Activated naive CD8-positive, alpha-beta T cell (primary cell): ENCODE data around the gene RPL7L1.

Experiments
- H3K27ac Mint-ChIP-seq: one replicate; pipeline ENCODE4 v1.8.0; 2021; ENCODE audit warnings: mixed read lengths
- H3K27me3 Mint-ChIP-seq: one replicate; pipeline ENCODE4 v1.8.0; 2021; ENCODE audit warnings: mixed read lengths
- H3K36me3 Mint-ChIP-seq: one replicate; pipeline ENCODE4 v1.8.0; 2021; ENCODE audit warnings: mixed read lengths
- H3K4me1 Mint-ChIP-seq: one replicate; pipeline ENCODE4 v1.8.0; 2021; ENCODE audit warnings: low read depth, mixed read lengths
- H3K4me3 Mint-ChIP-seq: one replicate; pipeline ENCODE4 v1.8.0; 2021; ENCODE audit warnings: mild to moderate bottlenecking, mixed read lengths
- H3K9me3 Mint-ChIP-seq: one replicate; pipeline ENCODE4 v1.8.0; 2021; ENCODE audit warnings: low read depth, mixed read lengths

The RPL7L1 gene

GRCh38 chr6:42907336-42907735 is 27.9 kb downstream of the RPL7L1 start:
- Mint-ChIP-seq H3K36me3 (no peaks in the 10 kb centered on the region), H3K4me1 (peaks cover 4% of the 10 kb centered on the region), H3K4me3 (no peak overlapping the region), H3K9me3 (no peaks in the 10 kb centered on the region), H3K27ac (no peak overlapping the region), H3K27me3 (peaks cover 3% of the 10 kb centered on the region)

DNA sequence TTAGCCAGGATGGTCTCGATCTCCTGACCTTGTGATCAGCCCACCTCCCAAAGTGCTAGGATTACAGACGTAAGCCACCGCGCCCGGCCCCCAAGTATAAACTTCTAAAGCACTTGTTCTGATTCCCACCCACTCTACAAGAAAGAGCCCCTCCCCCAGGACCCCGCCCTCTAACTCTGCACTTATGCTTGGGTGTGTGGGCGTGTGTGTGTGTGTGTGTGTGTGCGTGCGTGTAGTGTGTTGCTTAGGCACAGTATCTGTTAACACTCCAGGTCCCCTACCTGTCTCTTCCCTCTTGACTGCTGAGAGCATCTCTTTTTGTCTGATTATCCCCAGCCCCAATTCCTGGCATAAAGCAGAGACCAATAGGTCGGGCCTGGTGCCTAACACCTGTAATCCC is 30.4 kb downstream of the RPL7L1 start:
- H3K4me3 Mint-ChIP-seq: no peak overlapping the region
- H3K27me3 Mint-ChIP-seq: peaks cover 6% of the 10 kb centered on the region
- H3K9me3 Mint-ChIP-seq: no peaks in the 10 kb centered on the region
- no peak overlapping the region for H3K27ac Mint-ChIP-seq
- no peaks in the 10 kb centered on the region for H3K36me3 Mint-ChIP-seq
- H3K4me1 Mint-ChIP-seq: peaks cover 4% of the 10 kb centered on the region

- Mint-ChIP-seq H3K27me3 (peaks cover 6% of the 10 kb centered on the region), H3K4me3 (peak overlapping the region; percentile 73)
Measured at GRCh38 chr6:42911171-42912021, 32.0 kb downstream of the RPL7L1 start.

GRCh38 chr6:42914546-42914945 is 35.1 kb downstream of the RPL7L1 start:
- H3K4me1 Mint-ChIP-seq: peaks cover 4% of the 10 kb centered on the region
- no peaks in the 10 kb centered on the region for H3K9me3 Mint-ChIP-seq
- H3K27me3 Mint-ChIP-seq: peaks cover 6% of the 10 kb centered on the region
- no peak overlapping the region for H3K27ac Mint-ChIP-seq
- H3K36me3 Mint-ChIP-seq: no peaks in the 10 kb centered on the region
- H3K4me3 Mint-ChIP-seq: no peak overlapping the region

More at GRCh38 chr6:42911171-42912021, 32.0 kb downstream of the RPL7L1 start:
- H3K4me1 Mint-ChIP-seq: peaks cover 4% of the 10 kb centered on the region
- H3K36me3 Mint-ChIP-seq: no peaks in the 10 kb centered on the region
- no peak overlapping the region for H3K27ac Mint-ChIP-seq
- H3K9me3 Mint-ChIP-seq: no peaks in the 10 kb centered on the region

DNA sequence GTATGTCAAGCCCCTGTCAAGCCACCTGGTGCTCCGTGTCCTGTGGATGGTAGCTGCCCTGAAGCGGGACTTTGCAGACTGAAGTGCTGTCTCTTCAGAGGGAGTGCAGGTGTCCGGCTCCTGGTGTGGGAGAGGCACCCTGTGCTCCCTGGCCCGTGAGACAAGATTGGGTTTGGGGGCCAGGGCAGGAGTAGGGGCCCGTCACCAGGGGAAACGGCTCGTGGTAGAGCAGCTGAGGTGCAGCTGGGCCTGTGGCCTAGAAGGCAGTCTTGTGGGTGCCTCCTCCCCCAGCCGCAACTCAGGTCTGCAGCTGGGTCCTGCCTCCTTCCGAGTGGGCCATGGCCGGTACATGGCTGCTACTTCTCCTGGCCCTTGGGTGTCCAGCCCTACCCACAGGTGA is 36.3 kb downstream of the RPL7L1 start, which contains the start of gene PTCRA:
TSS of gene PTCRA (plus strand) at position 322 of the 400 bp plus-strand sequence. CDS start at position 339, 17 bp downstream.
- H3K27me3 Mint-ChIP-seq: peaks cover 6% of the 10 kb centered on the region
- H3K4me3 Mint-ChIP-seq: no peak within 1 kb of the TSS
- H3K9me3 Mint-ChIP-seq: no peaks in the 10 kb centered on the region
- H3K36me3 Mint-ChIP-seq: no peaks in the 10 kb centered on the region
- H3K4me1 Mint-ChIP-seq: peaks cover 4% of the 10 kb centered on the region
- H3K27ac Mint-ChIP-seq: no peak within 1 kb of the TSS

- H3K9me3 Mint-ChIP-seq: no peaks in the 10 kb centered on the region
- H3K27ac Mint-ChIP-seq: no peak overlapping the region
- H3K4me3 Mint-ChIP-seq: no peak overlapping the region
- no peaks in the 10 kb centered on the region for H3K36me3 Mint-ChIP-seq
- H3K27me3 Mint-ChIP-seq: peaks cover 4% of the 10 kb centered on the region
- H3K4me1 Mint-ChIP-seq: peaks cover 1% of the 10 kb centered on the region
Measured at GRCh38 chr6:42916288-42916687, 36.9 kb downstream of the RPL7L1 start.

- Mint-ChIP-seq H3K27ac (no peak overlapping the region), H3K4me1 (no peaks in the 10 kb centered on the region), H3K4me3 (no peak overlapping the region), H3K9me3 (no peaks in the 10 kb centered on the region), H3K36me3 (no peaks in the 10 kb centered on the region), H3K27me3 (no peaks in the 10 kb centered on the region)
Measured at GRCh38 chr6:42921801-42922200, 42.4 kb downstream of the RPL7L1 start.

DNA sequence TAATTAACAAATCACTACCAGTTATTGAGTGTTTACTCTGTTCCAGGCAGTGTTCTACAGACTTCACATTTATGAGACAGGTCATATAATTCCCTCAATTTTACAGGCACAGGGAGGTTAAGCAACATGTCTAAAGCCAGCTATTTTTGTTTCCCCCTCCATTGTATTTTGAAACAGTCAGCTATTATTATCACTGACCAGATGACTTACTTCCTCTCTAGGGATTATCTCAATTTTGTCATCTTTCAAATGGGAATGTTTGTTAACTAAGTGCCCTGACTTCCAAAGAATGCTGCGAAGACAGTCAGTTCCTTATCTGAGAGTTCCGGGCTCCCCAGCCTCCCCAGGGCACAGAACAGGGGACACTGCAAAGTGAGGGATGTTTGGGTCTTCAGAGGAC is 44.2 kb downstream of the RPL7L1 start:
- no peaks in the 10 kb centered on the region for H3K36me3 Mint-ChIP-seq
- H3K27ac Mint-ChIP-seq: no peak overlapping the region
- no peak overlapping the region for H3K4me3 Mint-ChIP-seq
- H3K27me3 Mint-ChIP-seq: no peaks in the 10 kb centered on the region
- H3K9me3 Mint-ChIP-seq: no peaks in the 10 kb centered on the region
- peaks cover 5% of the 10 kb centered on the region for H3K4me1 Mint-ChIP-seq

GRCh38 chr6:42925248-42925857 is 45.9 kb downstream of the RPL7L1 start:
- Mint-ChIP-seq H3K4me3 (no peak overlapping the region), H3K9me3 (no peaks in the 10 kb centered on the region), H3K36me3 (no peaks in the 10 kb centered on the region), H3K27ac (peak overlapping the region; percentile 61), H3K27me3 (no peaks in the 10 kb centered on the region), H3K4me1 (peaks cover 11% of the 10 kb centered on the region)

DNA sequence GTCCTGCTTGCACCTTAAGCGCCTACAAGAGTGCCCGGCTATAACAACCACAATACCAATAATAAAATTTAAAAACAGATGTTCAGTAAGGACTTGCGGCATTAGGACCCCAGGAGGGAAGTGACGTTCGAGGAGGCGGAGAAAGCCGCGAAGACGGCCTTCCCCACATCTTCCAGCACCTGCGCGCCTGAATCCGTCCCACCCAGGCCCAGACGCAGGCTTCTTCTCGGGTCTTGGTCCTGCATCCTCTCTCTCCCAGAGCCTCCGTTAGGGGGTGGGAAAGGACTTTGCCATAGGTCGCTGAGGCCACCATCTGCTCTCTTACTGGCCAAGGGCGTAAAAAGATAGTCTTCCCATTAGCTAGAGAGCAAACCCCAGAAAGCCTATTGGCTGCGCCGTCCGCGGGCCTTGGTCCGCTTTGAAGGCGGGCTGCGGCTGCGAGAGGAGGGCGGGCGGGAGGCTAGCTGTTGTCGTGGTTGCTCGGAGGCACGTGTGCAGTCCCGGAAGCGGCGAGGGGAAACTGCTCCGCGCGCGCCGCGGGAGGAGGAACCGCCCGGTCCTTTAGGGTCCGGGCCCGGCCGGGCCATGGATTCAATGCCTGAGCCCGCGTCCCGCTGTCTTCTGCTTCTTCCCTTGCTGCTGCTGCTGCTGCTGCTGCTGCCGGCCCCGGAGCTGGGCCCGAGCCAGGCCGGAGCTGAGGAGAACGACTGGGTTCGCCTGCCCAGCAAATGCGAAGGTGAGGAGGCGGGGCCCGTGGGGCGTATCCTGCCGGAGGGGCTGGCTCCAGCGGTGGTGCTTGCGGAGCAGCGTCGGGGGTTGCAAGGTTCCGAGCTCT is 49.8 kb downstream of the RPL7L1 start, which contains the start of gene CNPY3:
TSS of gene CNPY3 (plus strand) at position 495 of the 835 bp plus-strand sequence. CDS start at position 586, 91 bp downstream.
- Mint-ChIP-seq H3K4me1 (peaks cover 39% of the 10 kb centered on the region), H3K9me3 (no peaks in the 10 kb centered on the region), H3K36me3 (peaks cover 7% of the 10 kb centered on the region), H3K27ac (peak within 1 kb of the TSS; percentile 98), H3K4me3 (peak within 1 kb of the TSS; percentile 95), H3K27me3 (no peaks in the 10 kb centered on the region)

GRCh38 chr6:42929821-42930360 is 50.5 kb downstream of the RPL7L1 start:
- H3K36me3 Mint-ChIP-seq: peaks cover 7% of the 10 kb centered on the region
- no peaks in the 10 kb centered on the region for H3K27me3 Mint-ChIP-seq
- peak overlapping the region; percentile 95 for H3K4me3 Mint-ChIP-seq
- peaks cover 44% of the 10 kb centered on the region for H3K4me1 Mint-ChIP-seq
- peak overlapping the region; percentile 98 for H3K27ac Mint-ChIP-seq
- H3K9me3 Mint-ChIP-seq: no peaks in the 10 kb centered on the region

- H3K27ac Mint-ChIP-seq: peak overlapping the region; percentile 84
- no peaks in the 10 kb centered on the region for H3K27me3 Mint-ChIP-seq
- peak overlapping the region; percentile 95 for H3K4me3 Mint-ChIP-seq
- H3K4me1 Mint-ChIP-seq: peaks cover 58% of the 10 kb centered on the region
- peaks cover 7% of the 10 kb centered on the region for H3K36me3 Mint-ChIP-seq
- H3K9me3 Mint-ChIP-seq: no peaks in the 10 kb centered on the region
Measured at GRCh38 chr6:42932412-42932811, 53.0 kb downstream of the RPL7L1 start.

- Mint-ChIP-seq H3K27ac (peak overlapping the region; percentile 84), H3K4me3 (peak overlapping the region; percentile 95), H3K36me3 (peaks cover 7% of the 10 kb centered on the region), H3K27me3 (no peaks in the 10 kb centered on the region), H3K9me3 (no peaks in the 10 kb centered on the region), H3K4me1 (peaks cover 61% of the 10 kb centered on the region)
Measured at GRCh38 chr6:42933205-42933604, 53.8 kb downstream of the RPL7L1 start.

DNA sequence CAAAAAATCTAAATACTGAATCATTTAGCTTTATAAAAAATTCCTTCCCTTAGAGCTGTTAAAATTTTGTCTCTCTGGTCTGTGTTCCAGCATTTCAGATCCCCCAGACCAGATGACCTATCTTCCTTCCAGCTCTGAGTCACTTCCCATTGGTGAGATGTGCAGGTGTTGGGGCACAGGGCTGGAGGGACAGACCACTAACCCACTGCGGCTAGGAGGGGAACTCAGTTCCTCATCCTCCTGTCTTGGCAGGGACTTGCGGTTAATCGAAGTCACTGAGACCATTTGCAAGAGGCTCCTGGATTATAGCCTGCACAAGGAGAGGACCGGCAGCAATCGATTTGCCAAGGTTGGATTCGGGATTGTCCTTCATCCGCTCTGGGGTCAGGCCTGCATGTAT is 55.9 kb downstream of the RPL7L1 start:
- H3K4me3 Mint-ChIP-seq: no peak overlapping the region
- no peaks in the 10 kb centered on the region for H3K9me3 Mint-ChIP-seq
- H3K36me3 Mint-ChIP-seq: peaks cover 7% of the 10 kb centered on the region
- peaks cover 52% of the 10 kb centered on the region for H3K4me1 Mint-ChIP-seq
- H3K27ac Mint-ChIP-seq: peak overlapping the region; percentile 50
- no peaks in the 10 kb centered on the region for H3K27me3 Mint-ChIP-seq
